CD4-positive, alpha-beta T cell (primary cell): ENCODE results near the gene FAM171A1. TPM values are rescaled to one million over a fixed set of nuclear protein-coding genes. Genes with fewer than 3 reads are reported as not detected.

ENCODE experiments used
- ATAC-seq: fragments of 200-7000 bp; cut with Tn5 transposase; one replicate; pipeline ENCODE4 v1.10.0; 2022; ENCODE audit warnings: mild to moderate bottlenecking; ENCODE audit not compliant: poor library complexity
- CTCF ChIA-PET: fragments of 350-600 bp; sonication (Branson Sonifier 250); formaldehyde crosslinking; loops from one replicate; lab custom pipeline; 2021; ENCODE audit warnings: antibody characterized with exemption, inconsistent platforms; lab: Charles Lee
- POLR2A ChIA-PET: fragments of 350-600 bp; sonication (Branson Sonifier 250); formaldehyde crosslinking; loops from one replicate; lab custom pipeline; 2021; ENCODE audit warnings: antibody characterized with exemption, inconsistent platforms; lab: Charles Lee
- DNase-seq, 14 experiments: peaks; one replicate each; pipeline ENCODE4 v3.0.0-alpha.2; 2013 to 2020; ENCODE audit warnings: mixed read lengths in 2 of 14
- H3K27ac ChIP-seq, 2 donors: one replicate each; pipeline versions ENCODE4 v1.5.1 to v1.7.0; 2013; ENCODE audit warnings: low read length in 2 of 2, low read depth in 1 of 2, mild to moderate bottlenecking in 1 of 2
- H3K27me3 ChIP-seq, 2 experiments: 1 replicate in 1 of 2; 2 replicates in 1 of 2; pipeline versions ENCODE4 v1.6.1 to v1.7.0; 2013; ENCODE audit warnings: low read length in 2 of 2, control low read depth in 1 of 2, mild to moderate bottlenecking in 1 of 2, moderate library complexity in 1 of 2; ENCODE audit not compliant: insufficient read depth in 2 of 2, control insufficient read depth in 1 of 2
- H3K36me3 ChIP-seq: one replicate; pipeline ENCODE4 v1.6.1; 2013; ENCODE audit warnings: low read length, control low read depth; ENCODE audit not compliant: insufficient read depth
- H3K4me1 ChIP-seq: one replicate; pipeline ENCODE4 v1.6.1; 2013; ENCODE audit warnings: low read length, control low read depth; ENCODE audit not compliant: insufficient read depth
- H3K4me3 ChIP-seq: one replicate; pipeline ENCODE4 v1.5.1; 2013; ENCODE audit warnings: mild to moderate bottlenecking, low read length, moderate library complexity
- H3K9me3 ChIP-seq, 2 experiments: 1 replicate in 1 of 2; 2 replicates in 1 of 2; pipeline versions ENCODE4 v1.6.1 to v1.7.0; 2013; ENCODE audit warnings: low read length in 2 of 2, mild to moderate bottlenecking in 2 of 2, control low read depth in 1 of 2, moderate library complexity in 1 of 2; ENCODE audit not compliant: control insufficient read depth in 1 of 2, insufficient read depth in 1 of 2
- H3K27ac Mint-ChIP-seq: one replicate; pipeline ENCODE4 v1.8.0; 2020; ENCODE audit warnings: mixed read lengths
- H3K27me3 Mint-ChIP-seq: one replicate; pipeline ENCODE4 v1.8.0; 2021; ENCODE audit warnings: mixed read lengths
- H3K36me3 Mint-ChIP-seq: one replicate; pipeline ENCODE4 v1.8.0; 2021; ENCODE audit warnings: low read depth, mixed read lengths
- H3K4me1 Mint-ChIP-seq: one replicate; pipeline ENCODE4 v1.8.0; 2021; ENCODE audit warnings: low read depth, mixed read lengths
- H3K4me3 Mint-ChIP-seq: one replicate; pipeline ENCODE4 v1.8.0; 2020; ENCODE audit warnings: mild to moderate bottlenecking, mixed read lengths
- H3K9me3 Mint-ChIP-seq: one replicate; pipeline ENCODE4 v1.8.0; 2020; ENCODE audit warnings: mixed read lengths
- intact Hi-C, 2 experiments: fragments of 100-400 bp; cut with DNase I in 1 of 2; cut with micrococcal nuclease in 1 of 2; formaldehyde crosslinking; loops; one replicate each; pipeline versions ENCODE4 v1.15.1 to v1.9.0; 2023 to 2025; cut with DNase I, micrococcal nuclease
- total RNA-seq, 174 experiments: library from RNA in 2 of 174; stranded (reverse) in 2 of 174; gene quantifications; one replicate each; pipeline ENCODE4 v1.2.3 and lab custom pipeline; 2021 to 2026
- TF ChIP-seq, protein P1 (sequence below): fragments of 200-600 bp; IDR thresholded peaks from one replicate; pipeline ENCODE4 v1.8.0; 2022; ENCODE audit warnings: antibody characterized with exemption, mild to moderate bottlenecking

FAM171A1 gene
- total RNA-seq, 2 experiments from 2014 or later, result 1.8 to 2.6 TPM

DNA sequence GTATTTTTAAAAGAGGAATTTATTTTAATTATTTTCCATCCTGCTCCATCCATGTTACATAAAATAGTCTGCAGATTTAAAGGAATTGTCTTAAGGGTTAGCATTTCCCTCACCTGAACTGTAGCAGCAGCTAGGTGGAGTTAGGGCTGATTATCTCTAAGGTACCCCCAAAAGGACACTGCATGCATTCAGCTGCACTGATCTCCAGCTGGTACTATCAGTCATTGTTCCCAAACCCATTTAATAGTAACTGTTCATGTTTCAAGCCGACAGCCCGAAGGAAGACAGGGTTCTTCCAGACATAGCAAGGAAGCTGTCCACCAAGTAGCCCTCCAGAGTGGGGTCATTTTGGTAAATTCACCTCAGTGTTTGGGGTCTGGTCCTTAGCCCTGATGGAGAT is 48.7 kb downstream of the FAM171A1 start:
- H3K4me1 Mint-ChIP-seq, result no peaks in the 10 kb centered on the region
- ATAC-seq, result no peak
- no peak overlapping the region for H3K4me3 ChIP-seq
- no peaks in the 10 kb centered on the region for H3K27me3 Mint-ChIP-seq
- DNase-seq, result no peak
- no peaks in the 10 kb centered on the region for H3K36me3 Mint-ChIP-seq
- no peaks in the 10 kb centered on the region for H3K9me3 Mint-ChIP-seq
- H3K36me3 ChIP-seq, result no peaks in the 10 kb centered on the region
- no peaks in the 10 kb centered on the region for H3K4me1 ChIP-seq
- ChIA-PET POLR2A (no interaction called here), CTCF (no interaction called here)
- peaks cover 0 to 3% of the 10 kb centered on the region in 2 experiments for H3K27me3 ChIP-seq
- H3K27ac ChIP-seq, result no peak overlapping the region
- no peak overlapping the region for H3K27ac Mint-ChIP-seq
- H3K4me3 Mint-ChIP-seq, result no peak overlapping the region
- intact Hi-C loops, result no loop called here
- TF ChIP-seq, protein P1, sequence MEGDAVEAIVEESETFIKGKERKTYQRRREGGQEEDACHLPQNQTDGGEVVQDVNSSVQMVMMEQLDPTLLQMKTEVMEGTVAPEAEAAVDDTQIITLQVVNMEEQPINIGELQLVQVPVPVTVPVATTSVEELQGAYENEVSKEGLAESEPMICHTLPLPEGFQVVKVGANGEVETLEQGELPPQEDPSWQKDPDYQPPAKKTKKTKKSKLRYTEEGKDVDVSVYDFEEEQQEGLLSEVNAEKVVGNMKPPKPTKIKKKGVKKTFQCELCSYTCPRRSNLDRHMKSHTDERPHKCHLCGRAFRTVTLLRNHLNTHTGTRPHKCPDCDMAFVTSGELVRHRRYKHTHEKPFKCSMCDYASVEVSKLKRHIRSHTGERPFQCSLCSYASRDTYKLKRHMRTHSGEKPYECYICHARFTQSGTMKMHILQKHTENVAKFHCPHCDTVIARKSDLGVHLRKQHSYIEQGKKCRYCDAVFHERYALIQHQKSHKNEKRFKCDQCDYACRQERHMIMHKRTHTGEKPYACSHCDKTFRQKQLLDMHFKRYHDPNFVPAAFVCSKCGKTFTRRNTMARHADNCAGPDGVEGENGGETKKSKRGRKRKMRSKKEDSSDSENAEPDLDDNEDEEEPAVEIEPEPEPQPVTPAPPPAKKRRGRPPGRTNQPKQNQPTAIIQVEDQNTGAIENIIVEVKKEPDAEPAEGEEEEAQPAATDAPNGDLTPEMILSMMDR, result no peak
- H3K9me3 ChIP-seq, result no peaks in the 10 kb centered on the region

DNA sequence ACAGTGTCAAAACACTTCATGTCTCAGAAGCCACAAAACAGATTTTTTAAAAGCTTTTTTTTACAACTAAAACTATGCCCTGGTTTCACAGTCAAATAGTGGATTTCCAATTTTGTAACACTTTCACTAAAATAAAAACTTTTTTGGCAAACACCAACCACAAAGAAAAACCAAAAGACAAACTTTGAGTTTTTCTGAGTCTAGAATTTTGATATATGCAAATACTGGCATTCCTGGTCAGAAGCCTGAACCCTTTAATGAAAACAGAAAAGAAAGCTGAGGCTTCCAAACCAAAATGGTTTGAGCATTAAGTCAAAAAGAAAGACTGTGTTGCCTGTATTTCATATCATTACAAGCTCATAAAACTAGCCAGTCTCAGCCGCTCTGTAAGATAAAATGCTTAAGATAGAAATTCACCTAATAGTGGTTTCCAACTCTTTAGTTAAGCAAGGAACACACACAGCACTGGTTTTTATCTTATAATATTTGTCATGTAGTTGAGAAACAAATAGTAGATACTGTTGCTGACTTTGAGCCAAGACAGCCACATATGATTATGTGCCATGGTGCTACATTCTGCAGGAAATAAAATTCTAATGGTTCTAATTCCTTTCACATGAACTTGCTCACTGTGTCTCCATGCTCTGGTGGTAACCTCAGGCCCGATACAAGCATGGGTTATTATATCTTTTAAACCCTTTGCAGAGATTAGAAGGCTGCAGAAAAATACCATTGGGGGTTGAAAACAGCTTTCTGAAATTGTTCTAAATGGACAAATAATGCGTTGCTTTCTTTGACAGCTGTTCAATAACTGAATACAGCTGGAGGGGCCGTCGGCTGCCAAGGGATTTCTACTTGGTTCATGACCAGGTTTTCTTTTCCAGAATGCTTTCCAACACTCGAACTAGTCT is 49.4 kb downstream of the FAM171A1 start:
- Mint-ChIP-seq H3K27ac (no peak overlapping the region), H3K27me3 (no peaks in the 10 kb centered on the region), H3K4me1 (no peaks in the 10 kb centered on the region), H3K9me3 (no peaks in the 10 kb centered on the region), H3K36me3 (no peaks in the 10 kb centered on the region), H3K4me3 (no peak overlapping the region)
- POLR2A ChIA-PET, result no interaction called here
- TF ChIP-seq, protein P1, result no peak
- H3K27me3 ChIP-seq, result peaks cover 0 to 3% of the 10 kb centered on the region in 2 experiments
- DNase-seq (no peak), ATAC-seq (no peak)
- intact Hi-C loops, result no loop called here
- no peaks in the 10 kb centered on the region for H3K36me3 ChIP-seq
- H3K27ac ChIP-seq, result no peak overlapping the region
- CTCF ChIA-PET, result no interaction called here
- H3K4me1 ChIP-seq, result no peaks in the 10 kb centered on the region
- no peaks in the 10 kb centered on the region for H3K9me3 ChIP-seq
- H3K4me3 ChIP-seq, result no peak overlapping the region

DNA sequence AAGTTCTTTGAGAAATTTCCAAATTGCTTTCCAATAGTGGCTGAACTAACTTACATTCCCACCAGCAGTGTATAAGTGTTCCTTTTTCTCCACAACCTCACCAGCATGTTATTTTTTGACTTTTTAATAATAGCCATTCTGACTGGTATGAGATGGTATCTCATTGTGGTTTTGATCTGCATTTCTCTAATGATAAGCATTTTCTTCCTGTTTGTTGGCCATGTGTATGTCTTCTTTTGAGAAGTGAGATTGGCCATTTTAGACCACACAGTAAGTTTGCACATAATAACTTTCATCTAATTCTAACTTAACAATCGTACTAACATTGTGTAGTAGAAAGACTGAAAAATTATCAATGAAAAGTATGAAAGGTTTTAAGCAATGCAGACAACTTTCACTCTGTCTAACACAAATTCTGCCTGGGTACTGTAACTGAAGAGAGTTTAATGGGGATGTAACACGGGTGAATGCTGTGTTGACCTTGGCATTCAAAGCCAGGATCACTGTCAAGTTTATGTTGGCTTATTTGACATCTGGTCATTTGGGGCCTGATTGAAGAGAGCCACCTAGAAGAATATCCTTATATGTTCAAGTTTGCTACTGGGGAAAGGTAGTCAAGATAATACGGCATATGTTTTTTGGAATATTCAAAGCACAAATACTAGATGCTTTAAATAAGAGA is 50.4 kb downstream of the FAM171A1 start:
- ATAC-seq (no peak), DNase-seq (no peak)
- no peaks in the 10 kb centered on the region for H3K36me3 Mint-ChIP-seq
- H3K27me3 ChIP-seq, result peaks cover 0 to 3% of the 10 kb centered on the region in 2 experiments
- no peaks in the 10 kb centered on the region for H3K9me3 ChIP-seq
- CTCF ChIA-PET, result no interaction called here
- H3K4me3 ChIP-seq, result no peak overlapping the region
- TF ChIP-seq, protein P1, result no peak
- no peaks in the 10 kb centered on the region for H3K4me1 ChIP-seq
- H3K36me3 ChIP-seq, result no peaks in the 10 kb centered on the region
- no peaks in the 10 kb centered on the region for H3K27me3 Mint-ChIP-seq
- intact Hi-C loops, result no loop called here
- no peak overlapping the region for H3K27ac ChIP-seq
- H3K4me1 Mint-ChIP-seq, result no peaks in the 10 kb centered on the region
- H3K4me3 Mint-ChIP-seq, result no peak overlapping the region
- no peak overlapping the region for H3K27ac Mint-ChIP-seq
- POLR2A ChIA-PET, result no interaction called here
- H3K9me3 Mint-ChIP-seq, result no peaks in the 10 kb centered on the region
